OCI-LY7 (cell line): ENCODE measurements around the gene PMCH. TPM values are rescaled to one million over a fixed set of nuclear protein-coding genes. Genes with fewer than 3 reads are reported as not detected.

ENCODE experiments used
- BruUV-seq: library from RNA; stranded (reverse); fragments of 400-500 nt; replicated peaks from 2 replicates; lab custom pipeline; 2021; lab: Mats Ljungman, UMichigan
- CTCF ChIA-PET: fragments of 300-600 bp; sonication (Branson Sonifier 250); formaldehyde crosslinking; loops from one replicate; lab custom pipeline; 2022; ENCODE audit warnings: antibody characterized with exemption; ENCODE audit not compliant: unreplicated experiment; lab: Charles Lee
- POLR2A ChIA-PET: fragments of 300-600 bp; sonication (Branson Sonifier 250); formaldehyde crosslinking; loops from one replicate; lab custom pipeline; 2022; ENCODE audit warnings: antibody characterized with exemption; lab: Charles Lee
- DNase-seq: peaks from one replicate; pipeline ENCODE4 v3.0.0-alpha.2; 2015; ENCODE audit warnings: low spot score
- H2AFZ ChIP-seq: fragments of 200-600 bp; sonication (generic), shearing (Covaris generic); 2 replicates; pipeline ENCODE4 v1.6.1; 2014; ENCODE audit warnings: mild to moderate bottlenecking, antibody characterized with exemption, low read length, moderate library complexity
- H3K27ac ChIP-seq: fragments of 200-600 bp; sonication (generic); 2 replicates; pipeline ENCODE4 v1.5.1; 2014; ENCODE audit warnings: mixed run types, low read depth, mild to moderate bottlenecking, moderate library complexity, low read length, inconsistent platforms; ENCODE audit not compliant: poor library complexity, severe bottlenecking
- H3K36me3 ChIP-seq: fragments of 200-600 bp; sonication (generic); 2 replicates; pipeline ENCODE4 v1.6.1; 2014; ENCODE audit warnings: mild to moderate bottlenecking, antibody characterized with exemption, low read length, moderate library complexity, mixed read lengths; ENCODE audit not compliant: insufficient read depth
- H3K4me1 ChIP-seq: fragments of 200-600 bp; sonication (generic); 2 replicates; pipeline ENCODE4 v1.5.1; 2014; ENCODE audit warnings: mild to moderate bottlenecking, low read length; ENCODE audit not compliant: insufficient read depth, poor library complexity, severe bottlenecking
- H3K4me2 ChIP-seq: fragments of 200-600 bp; sonication (generic); 2 replicates; pipeline ENCODE4 v1.6.1; 2014; ENCODE audit warnings: mild to moderate bottlenecking, low read length
- H3K4me3 ChIP-seq: fragments of 200-600 bp; sonication (generic); 2 replicates; pipeline ENCODE4 v1.5.1; 2014; ENCODE audit warnings: mild to moderate bottlenecking, low read depth, low read length; ENCODE audit not compliant: poor library complexity, severe bottlenecking
- H3K79me2 ChIP-seq: fragments of 200-600 bp; sonication (generic); 2 replicates; pipeline ENCODE4 v1.6.1; 2016; ENCODE audit warnings: low read depth, mild to moderate bottlenecking, low read length, moderate library complexity, mixed read lengths; ENCODE audit not compliant: insufficient read depth
- H3K9me2 ChIP-seq: fragments of 200-600 bp; sonication (generic); 2 replicates; pipeline ENCODE4 v1.6.1; 2016; ENCODE audit warnings: mild to moderate bottlenecking, low read length, mixed read lengths; ENCODE audit not compliant: insufficient read depth
- H3K9me3 ChIP-seq: fragments of 200-600 bp; sonication (generic); 2 replicates; pipeline ENCODE4 v1.6.1; 2014; ENCODE audit warnings: mild to moderate bottlenecking, mixed run types, low read length, mixed read lengths
- H4K20me1 ChIP-seq: fragments of 200-600 bp; sonication (generic); 2 replicates; pipeline ENCODE4 v1.6.1; 2014; ENCODE audit warnings: mild to moderate bottlenecking, antibody characterized with exemption, low read length, moderate library complexity, mixed read lengths; ENCODE audit not compliant: insufficient read depth
- CTCF ChIP-seq: fragments of 200-600 bp; sonication (generic); conservative IDR thresholded peaks from 2 replicates; pipeline ENCODE4 v1.5.1; 2014; ENCODE audit warnings: mild to moderate bottlenecking, antibody characterized with exemption, low read length, moderate library complexity, mixed read lengths
- EZH2phosphoT487 ChIP-seq: fragments of 200-600 bp; sonication (generic); IDR thresholded peaks from 2 replicates; pipeline ENCODE4 v1.6.1; 2018; ENCODE audit warnings: low read depth, borderline replicate concordance, mild to moderate bottlenecking, mixed run types, antibody characterized with exemption, low read length, moderate library complexity, mixed read lengths
- intact Hi-C: fragments of 100-400 bp; cut with micrococcal nuclease; formaldehyde crosslinking; loops from one replicate; pipeline ENCODE4 v1.10.0; 2022; ENCODE audit not compliant: unreplicated experiment
- total RNA-seq, 2 experiments: library from RNA; depleted of rRNA in 1 of 2; stranded (reverse); fragments of >200 nt in 1 of 2; shearing (Covaris generic) in 1 of 2; gene quantifications; 2 replicates each; pipeline ENCODE4 v1.2.3, GENCODE V29; 2014 to 2022

PMCH gene
- total RNA-seq, 2 experiments from 2014 or later: not detected

- Histone ChIP-seq H4K20me1 (no peaks in the 10 kb centered on the region), H3K27ac (no peak overlapping the region), H3K9me2 (no peaks in the 10 kb centered on the region; the same call in 1 of the 2 replicates), H3K4me1 (no peaks in the 10 kb centered on the region), H3K79me2 (no peaks in the 10 kb centered on the region), H2AFZ (no peak overlapping the region), H3K9me3 (no peaks in the 10 kb centered on the region), H3K4me3 (no peak overlapping the region), H3K4me2 (no peak overlapping the region), H3K36me3 (no peaks in the 10 kb centered on the region)
- no peak for DNase-seq
- no peak for TF ChIP-seq EZH2phosphoT487
- TF ChIP-seq CTCF: no peak
- no TSS peak for BruUV-seq
- POLR2A ChIA-PET: no interaction called here
- intact Hi-C loops: no loop called here
- CTCF ChIA-PET: no interaction called here
These were observed 23.1 kb upstream of the PMCH start for GRCh38 chr12:102220736-102221135.

- Histone ChIP-seq H3K36me3 (no peaks in the 10 kb centered on the region), H3K79me2 (no peaks in the 10 kb centered on the region), H3K27ac (no peak overlapping the region), H4K20me1 (no peaks in the 10 kb centered on the region), H3K4me3 (no peak overlapping the region), H3K9me2 (no peaks in the 10 kb centered on the region; the same call in 1 of the 2 replicates), H3K4me2 (no peak overlapping the region), H3K9me3 (no peaks in the 10 kb centered on the region), H3K4me1 (no peaks in the 10 kb centered on the region), H2AFZ (no peak overlapping the region)
- no peak for DNase-seq
- BruUV-seq: no TSS peak
- CTCF ChIA-PET: no interaction called here
- intact Hi-C loops: no loop called here
- POLR2A ChIA-PET: interaction anchor here (0.6 to 1.4 kb wide), 3 partner anchors 9 to 82 kb away, joined by 3 to 4 read pairs (median 4); no protein-coding TSS in a partner anchor
- TF ChIP-seq CTCF (no peak), EZH2phosphoT487 (no peak)
These were observed 18.5 kb upstream of the PMCH start for GRCh38 chr12:102215992-102216691.

GRCh38 chr12:102204025-102204424, 6.4 kb upstream of the PMCH start:
- peaks cover 7% of the 10 kb centered on the region; the same call in 1 of the 2 replicates for H3K9me3 ChIP-seq
- TF ChIP-seq CTCF: no peak
- TF ChIP-seq EZH2phosphoT487: no peak
- intact Hi-C loops: no loop called here
- H4K20me1 ChIP-seq: no peaks in the 10 kb centered on the region
- no peak overlapping the region for H3K4me2 ChIP-seq
- H3K9me2 ChIP-seq: no peaks in the 10 kb centered on the region
- BruUV-seq: no TSS peak
- CTCF ChIA-PET: no interaction called here
- no peaks in the 10 kb centered on the region for H3K79me2 ChIP-seq
- peaks cover 8% of the 10 kb centered on the region for H3K4me1 ChIP-seq
- DNase-seq: no peak
- peaks cover 51% of the 10 kb centered on the region for H3K36me3 ChIP-seq
- H3K27ac ChIP-seq: no peak overlapping the region
- POLR2A ChIA-PET: no interaction called here
- no peak overlapping the region for H2AFZ ChIP-seq
- H3K4me3 ChIP-seq: no peak overlapping the region
